Keratinocyte (primary cell): Measurements from ENCODE around the gene SORL1-AS1.

ENCODE experiments used
- DNase-seq: peaks from one replicate; pipeline ENCODE4 v3.0.0-alpha.2; 2011; ENCODE audit warnings: low read depth, missing footprints, low spot score
- FAIRE-seq: peaks from 2 replicates; lab custom pipeline; 2011; peaks lifted over from hg19 to GRCh38; lab: Jason Lieb, UNC
- H2AFZ ChIP-seq: 2 replicates; pipeline ENCODE4 v1.6.0; 2012; ENCODE audit warnings: low read length, control low read depth, inconsistent platforms; ENCODE audit not compliant: control insufficient read depth
- H3K27ac ChIP-seq: 2 replicates; pipeline ENCODE4 v1.5.1; 2011; ENCODE audit warnings: low read length; ENCODE audit not compliant: control insufficient read depth, insufficient read depth
- H3K27me3 ChIP-seq: 3 replicates; pipeline ENCODE4 v1.6.0; 2011; ENCODE audit warnings: low read length; ENCODE audit not compliant: control insufficient read depth, insufficient read depth; ENCODE audit errors: extremely low read depth
- H3K36me3 ChIP-seq, 2 experiments: 2 replicates in 1 of 2; 3 replicates in 1 of 2; pipeline ENCODE4 v1.5.1; 2011; ENCODE audit warnings: low read length in 2 of 2, mild to moderate bottlenecking in 1 of 2; ENCODE audit not compliant: control insufficient read depth in 2 of 2, insufficient read depth in 2 of 2; ENCODE audit errors: extremely low read depth in 1 of 2
- H3K4me1 ChIP-seq: 3 replicates; pipeline ENCODE4 v1.5.1; 2011; ENCODE audit warnings: low read length; ENCODE audit not compliant: control insufficient read depth, insufficient read depth; ENCODE audit errors: extremely low read depth
- H3K4me2 ChIP-seq: 3 replicates; pipeline ENCODE4 v1.6.0; 2011; ENCODE audit warnings: low read depth, low read length; ENCODE audit not compliant: control insufficient read depth, insufficient read depth; ENCODE audit errors: extremely low read depth
- H3K4me3 ChIP-seq, 3 experiments: fragments of 200-600 bp in 1 of 3; sonication (generic) in 1 of 3; 2 replicates in 2 of 3; 3 replicates in 1 of 3; pipeline ENCODE4 v1.5.1; 2011 to 2016; ENCODE audit warnings: low read length in 3 of 3, mild to moderate bottlenecking in 3 of 3, control low read depth in 2 of 3, inconsistent platforms in 1 of 3, low read depth in 1 of 3, mixed read lengths in 1 of 3, mixed run types in 1 of 3, moderate library complexity in 1 of 3; ENCODE audit not compliant: control insufficient read depth in 2 of 3, insufficient read depth in 2 of 3; ENCODE audit errors: extremely low read depth in 1 of 3
- H3K79me2 ChIP-seq: 2 replicates; pipeline ENCODE4 v1.6.0; 2012; ENCODE audit warnings: low read length; ENCODE audit not compliant: control insufficient read depth, insufficient read depth
- H3K9ac ChIP-seq: 3 replicates; pipeline ENCODE4 v1.6.0; 2011; ENCODE audit warnings: low read length; ENCODE audit not compliant: control insufficient read depth, insufficient read depth; ENCODE audit errors: extremely low read depth
- H3K9me1 ChIP-seq: 3 replicates; pipeline ENCODE4 v1.6.0; 2011; ENCODE audit warnings: low read length; ENCODE audit not compliant: control insufficient read depth, insufficient read depth; ENCODE audit errors: extremely low read depth
- H3K9me3 ChIP-seq: 2 replicates; pipeline ENCODE4 v1.5.1; 2012; ENCODE audit warnings: low read depth, low read length; ENCODE audit not compliant: control insufficient read depth
- H4K20me1 ChIP-seq: 3 replicates; pipeline ENCODE4 v1.6.0; 2011; ENCODE audit warnings: low read length; ENCODE audit not compliant: control insufficient read depth, insufficient read depth; ENCODE audit errors: extremely low read depth
- EZH2 ChIP-seq: IDR thresholded peaks from one replicate; pipeline ENCODE4 v1.6.1; 2012; ENCODE audit warnings: inconsistent platforms, mild to moderate bottlenecking, low read length, moderate library complexity
- dilution Hi-C: fragments of 300-500 bp; cut with MboI; formaldehyde crosslinking; loops from one replicate; pipeline ENCODE4 v1.7.0; 2020; ENCODE audit warnings: low sequenced_read_pairs; ENCODE audit not compliant: extremely low pct_ligation_motif_present
- TF ChIP-seq, protein P1 (sequence below), 3 experiments: IDR thresholded peaks in 1 of 3; conservative IDR thresholded peaks in 1 of 3; optimal IDR thresholded peaks in 1 of 3; 2 replicates in 2 of 3; 3 replicates in 1 of 3; pipeline versions ENCODE3 to v1.5.1; 2011; ENCODE audit warnings: low read length in 3 of 3, mild to moderate bottlenecking in 3 of 3, moderate library complexity in 2 of 3, control low read depth in 1 of 3, inconsistent platforms in 1 of 3; ENCODE audit not compliant: insufficient read depth in 2 of 3; ENCODE audit errors: extremely low read depth in 1 of 3

The SORL1-AS1 gene

DNA sequence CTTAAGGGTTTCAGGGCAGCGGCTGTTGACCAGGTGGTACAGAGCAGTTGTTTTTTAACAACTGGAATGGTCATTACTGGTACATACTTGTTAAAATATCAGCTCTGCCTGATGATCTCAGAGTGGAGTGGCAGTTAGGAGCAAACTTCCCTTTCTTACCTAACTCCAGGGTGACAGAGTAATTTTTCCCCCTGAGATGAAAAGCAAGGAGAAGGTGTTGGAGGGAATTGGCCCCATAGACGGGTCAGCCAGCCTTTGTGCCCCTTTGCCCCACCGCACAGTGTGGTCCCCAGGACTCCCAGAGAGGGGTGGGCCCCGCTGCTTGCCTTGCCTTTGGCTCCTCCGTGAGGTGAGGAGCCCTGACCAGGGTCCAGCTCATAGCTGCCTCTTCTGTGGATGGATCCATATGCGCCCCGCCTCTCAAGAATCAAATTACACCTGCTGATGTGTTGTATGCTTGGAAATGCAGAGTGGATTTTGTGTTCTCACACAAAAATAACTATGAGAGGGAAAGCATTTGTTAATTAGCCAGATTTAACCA lies 27.0 kb upstream of the SORL1-AS1 start:
- no peak overlapping the region for H2AFZ ChIP-seq
- no peaks in the 10 kb centered on the region for H3K79me2 ChIP-seq
- no peak overlapping the region for H3K27ac ChIP-seq
- dilution Hi-C loops, result no loop called here
- FAIRE-seq (no peak), DNase-seq (no peak)
- no peaks in the 10 kb centered on the region for H3K27me3 ChIP-seq
- TF ChIP-seq EZH2, result no peak
- TF ChIP-seq, protein P1, sequence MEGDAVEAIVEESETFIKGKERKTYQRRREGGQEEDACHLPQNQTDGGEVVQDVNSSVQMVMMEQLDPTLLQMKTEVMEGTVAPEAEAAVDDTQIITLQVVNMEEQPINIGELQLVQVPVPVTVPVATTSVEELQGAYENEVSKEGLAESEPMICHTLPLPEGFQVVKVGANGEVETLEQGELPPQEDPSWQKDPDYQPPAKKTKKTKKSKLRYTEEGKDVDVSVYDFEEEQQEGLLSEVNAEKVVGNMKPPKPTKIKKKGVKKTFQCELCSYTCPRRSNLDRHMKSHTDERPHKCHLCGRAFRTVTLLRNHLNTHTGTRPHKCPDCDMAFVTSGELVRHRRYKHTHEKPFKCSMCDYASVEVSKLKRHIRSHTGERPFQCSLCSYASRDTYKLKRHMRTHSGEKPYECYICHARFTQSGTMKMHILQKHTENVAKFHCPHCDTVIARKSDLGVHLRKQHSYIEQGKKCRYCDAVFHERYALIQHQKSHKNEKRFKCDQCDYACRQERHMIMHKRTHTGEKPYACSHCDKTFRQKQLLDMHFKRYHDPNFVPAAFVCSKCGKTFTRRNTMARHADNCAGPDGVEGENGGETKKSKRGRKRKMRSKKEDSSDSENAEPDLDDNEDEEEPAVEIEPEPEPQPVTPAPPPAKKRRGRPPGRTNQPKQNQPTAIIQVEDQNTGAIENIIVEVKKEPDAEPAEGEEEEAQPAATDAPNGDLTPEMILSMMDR (optimal IDR thresholded peaks at IDR 0.05 in 1 of 3, IDR thresholded peaks at IDR 0.05 in 1 of 3, conservative IDR thresholded peaks at IDR 0.05 in 1 of 3; ENCODE audit: extremely low read depth in 1 of 3, insufficient read depth in 2 of 3, low read length in 3 of 3), result no peak
- H3K9me1 ChIP-seq, result no peaks in the 10 kb centered on the region
- peaks cover 0 to 3% of the 10 kb centered on the region in 2 experiments for H3K36me3 ChIP-seq
- H3K9ac ChIP-seq, result no peak overlapping the region
- peaks cover 16% of the 10 kb centered on the region for H3K4me1 ChIP-seq
- no peak overlapping the region for H3K4me3 ChIP-seq
- no peaks in the 10 kb centered on the region for H3K9me3 ChIP-seq
- no peak overlapping the region for H3K4me2 ChIP-seq
- no peaks in the 10 kb centered on the region for H4K20me1 ChIP-seq

DNA sequence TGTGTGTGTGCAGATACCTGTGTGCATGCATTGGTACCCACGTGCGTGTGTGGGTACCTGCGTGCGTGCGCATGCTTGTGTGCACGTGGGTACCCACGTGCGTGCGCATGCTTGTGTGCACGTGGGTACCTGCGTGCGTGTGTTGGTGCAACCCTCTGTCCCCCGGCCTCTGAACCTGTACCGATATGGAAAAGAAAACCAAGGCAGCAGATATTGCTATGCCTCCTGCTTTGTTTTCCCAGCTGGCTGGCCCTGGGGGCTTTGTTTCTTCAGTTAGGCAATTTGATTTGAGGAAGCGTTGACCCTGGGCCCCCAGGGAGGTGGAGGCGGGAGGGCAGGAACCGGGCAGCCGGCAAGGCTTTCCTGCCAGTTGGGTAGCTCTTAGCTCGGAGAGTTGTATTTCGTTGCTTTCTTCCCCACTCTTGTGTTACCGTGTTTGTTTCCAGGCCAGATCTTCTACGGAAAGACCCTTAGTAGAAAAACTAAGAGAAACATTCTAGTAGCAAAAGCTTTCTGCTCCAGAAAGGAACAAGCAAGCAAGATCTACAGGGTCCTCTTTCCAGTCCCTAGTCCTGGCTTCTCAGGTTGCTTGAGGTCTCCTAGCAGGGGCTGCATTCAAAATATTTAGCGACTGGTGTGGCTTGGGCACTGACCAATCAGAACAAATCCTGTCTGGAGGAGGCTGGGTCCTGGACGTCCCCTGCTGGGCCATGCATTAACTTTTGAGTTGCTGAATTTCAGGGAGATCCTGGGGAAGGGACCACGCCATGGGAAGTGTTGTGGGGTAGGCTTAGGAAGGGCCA lies 26.3 kb upstream of the SORL1-AS1 start:
- no peak overlapping the region for H2AFZ ChIP-seq
- dilution Hi-C loops, result no loop called here
- no peaks in the 10 kb centered on the region for H3K9me1 ChIP-seq
- no peak overlapping the region for H3K4me3 ChIP-seq
- H3K9ac ChIP-seq, result no peak overlapping the region
- peaks cover 16% of the 10 kb centered on the region for H3K4me1 ChIP-seq
- no peak for DNase-seq
- no peak overlapping the region for H3K27ac ChIP-seq
- no peaks in the 10 kb centered on the region for H3K9me3 ChIP-seq
- H3K79me2 ChIP-seq, result no peaks in the 10 kb centered on the region
- no peak for FAIRE-seq
- peaks cover 0 to 3% of the 10 kb centered on the region in 2 experiments for H3K36me3 ChIP-seq
- no peak overlapping the region for H3K4me2 ChIP-seq
- TF ChIP-seq EZH2, result no peak
- TF ChIP-seq, protein P1 (optimal IDR thresholded peaks at IDR 0.05 in 1 of 3, IDR thresholded peaks at IDR 0.05 in 1 of 3, conservative IDR thresholded peaks at IDR 0.05 in 1 of 3; ENCODE audit: extremely low read depth in 1 of 3, insufficient read depth in 2 of 3, low read length in 3 of 3), result no peak
- no peaks in the 10 kb centered on the region for H4K20me1 ChIP-seq
- H3K27me3 ChIP-seq, result no peaks in the 10 kb centered on the region
